ENCODE measurements around the gene SUGCT. TPM values are rescaled to one million over a fixed set of nuclear protein-coding genes. Genes with fewer than 3 reads are reported as not detected.

The SUGCT gene
- total RNA-seq, 1 experiment from 2014 or later: 29.0 TPM

GRCh38 chr7:40811666-40812065 lies 676.9 kb downstream of the SUGCT start:
- DNase-seq (ENCODE audit: low read depth): no peak

GRCh38 chr7:40815022-40815421 lies 680.2 kb downstream of the SUGCT start:
- no peak for DNase-seq (ENCODE audit: low read depth)

- DNase-seq (ENCODE audit: low read depth): peak; percentile 65
Observed at GRCh38 chr7:40815512-40815911, 680.7 kb downstream of the SUGCT start.

GRCh38 chr7:40822861-40823260 lies 688.1 kb downstream of the SUGCT start:
- DNase-seq (ENCODE audit: low read depth): peak; percentile 58

GRCh38 chr7:40824461-40824860 lies 689.7 kb downstream of the SUGCT start:
- DNase-seq (ENCODE audit: low read depth): no peak

- peak; percentile 69 for DNase-seq (ENCODE audit: low read depth)
Observed at GRCh38 chr7:40826411-40827221, 691.8 kb downstream of the SUGCT start.

- DNase-seq (ENCODE audit: low read depth): peak; percentile 99
Observed at GRCh38 chr7:40827222-40828085, 692.6 kb downstream of the SUGCT start.

- no peak for DNase-seq (ENCODE audit: low read depth)
Observed at GRCh38 chr7:40828686-40829600, 694.1 kb downstream of the SUGCT start.

GRCh38 chr7:40833191-40833887 lies 698.5 kb downstream of the SUGCT start:
- no peak for DNase-seq (ENCODE audit: low read depth)

GRCh38 chr7:40833888-40834234 lies 699.1 kb downstream of the SUGCT start:
- DNase-seq (ENCODE audit: low read depth): peak; percentile 50

- DNase-seq (ENCODE audit: low read depth): peak; percentile 18
Observed at GRCh38 chr7:40836218-40836617, 701.4 kb downstream of the SUGCT start.

GRCh38 chr7:40839881-40840280 lies 705.1 kb downstream of the SUGCT start:
- peak; percentile 34 for DNase-seq (ENCODE audit: low read depth)

GRCh38 chr7:40840990-40841389 lies 706.2 kb downstream of the SUGCT start:
- DNase-seq (ENCODE audit: low read depth): no peak

- peak; percentile 31 for DNase-seq (ENCODE audit: low read depth)
Observed at GRCh38 chr7:40842641-40843040, 707.8 kb downstream of the SUGCT start.

- DNase-seq (ENCODE audit: low read depth): peak; percentile 11
Observed at GRCh38 chr7:40843338-40843985, 708.7 kb downstream of the SUGCT start.

- no peak for DNase-seq (ENCODE audit: low read depth)
Observed at GRCh38 chr7:40845943-40846342, 711.1 kb downstream of the SUGCT start.

- DNase-seq (ENCODE audit: low read depth): no peak
Observed at GRCh38 chr7:40847921-40848320, 713.1 kb downstream of the SUGCT start.

GRCh38 chr7:40848541-40849221 lies 713.9 kb downstream of the SUGCT start:
- no peak for DNase-seq (ENCODE audit: low read depth)

GRCh38 chr7:40850017-40850416 lies 715.2 kb downstream of the SUGCT start:
- no peak for DNase-seq (ENCODE audit: low read depth)

- DNase-seq (ENCODE audit: low read depth): no peak
Observed at GRCh38 chr7:40851001-40851400, 716.2 kb downstream of the SUGCT start.
